ENCODE results near the gene NGEF. TPM values are rescaled to one million over a fixed set of nuclear protein-coding genes. Genes with fewer than 3 reads are reported as not detected.

Gene NGEF
- total RNA-seq, 1 experiment from 2014 or later, result 71.3 TPM

DNA sequence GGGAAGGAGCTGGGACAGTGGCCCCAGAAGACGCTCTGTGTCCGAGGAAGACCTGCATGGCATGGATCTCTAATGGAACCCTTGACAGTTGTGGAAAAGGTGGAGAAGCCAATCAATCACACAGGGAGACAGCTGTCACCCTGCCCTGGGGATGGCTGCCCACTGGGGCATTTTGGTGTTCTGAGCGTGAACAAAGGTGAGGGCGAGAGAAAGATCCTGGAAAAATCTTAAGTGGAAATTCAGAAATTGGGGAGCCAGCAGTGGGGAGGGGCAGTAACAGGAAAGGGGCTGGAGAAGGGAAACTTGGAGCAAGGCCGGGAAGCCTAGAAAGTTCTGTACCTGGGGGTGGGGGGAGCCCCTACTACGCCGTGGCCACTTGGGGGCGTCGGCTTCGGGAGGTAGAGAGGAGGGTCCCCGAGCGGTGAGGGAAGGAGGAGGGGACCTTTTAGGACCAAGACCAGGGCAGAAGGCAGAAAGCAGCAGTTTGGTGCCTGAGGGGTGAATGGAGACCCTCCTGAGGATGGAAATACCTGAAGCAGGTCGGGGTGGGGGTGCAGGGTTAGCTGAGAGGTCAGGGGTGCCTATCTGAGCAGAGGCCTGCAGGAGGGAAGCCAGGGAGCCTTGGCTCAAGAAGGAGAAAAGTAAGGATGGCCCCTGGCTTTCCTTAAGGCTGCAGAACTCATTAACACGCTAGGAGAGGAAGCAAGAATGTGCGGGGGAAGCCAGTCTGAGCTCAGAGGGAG is 30.0 kb downstream of the NGEF start:
- CTCF ChIA-PET, result no interaction called here
- no peak overlapping the region for H3K4me2 ChIP-seq (ENCODE audit: low read length)
- POLR2A ChIA-PET (ENCODE audit: unreplicated experiment), result no interaction called here
- H3K79me2 ChIP-seq (ENCODE audit: low read length), result no peaks in the 10 kb centered on the region
- no peak overlapping the region for H3K27ac ChIP-seq (ENCODE audit: low read length)
- TF ChIP-seq EZH2 (IDR thresholded peaks at IDR 0.05; ENCODE audit: low read length, unreplicated experiment), result no peak
- peak; percentile 20; the same call in 1 of the 2 replicates for TF ChIP-seq CTCF (conservative IDR thresholded peaks at IDR 0.05; ENCODE audit: low read depth, low read length)
- no peaks in the 10 kb centered on the region for H4K20me1 ChIP-seq (ENCODE audit: low read length)
- no peaks in the 10 kb centered on the region for H3K9me3 ChIP-seq (ENCODE audit: low read length)
- no TSS peak for BruUV-seq (replicated peaks)
- H2AFZ ChIP-seq (ENCODE audit: low read length), result no peak overlapping the region
- DNase-seq, result no peak
- intact Hi-C loops (cut with micrococcal nuclease), result no loop called here
- H3K9me2 ChIP-seq (replicated peaks; ENCODE audit: low read length), result no peaks in the 10 kb centered on the region
- no peaks in the 10 kb centered on the region for H3K27me3 ChIP-seq (ENCODE audit: low read length)
- no peak overlapping the region for H3K9ac ChIP-seq (ENCODE audit: low read length)
- no peak for ATAC-seq
- H3F3A ChIP-seq (ENCODE audit: low read length, unreplicated experiment), result peaks cover 7% of the 10 kb centered on the region
- H3K36me3 ChIP-seq (ENCODE audit: low read depth, low read length), result no peaks in the 10 kb centered on the region
- no peak overlapping the region for H3K4me3 ChIP-seq (ENCODE audit: low read length)
- H3K4me1 ChIP-seq (ENCODE audit: insufficient read depth, low read length), result peaks cover 46% of the 10 kb centered on the region

DNA sequence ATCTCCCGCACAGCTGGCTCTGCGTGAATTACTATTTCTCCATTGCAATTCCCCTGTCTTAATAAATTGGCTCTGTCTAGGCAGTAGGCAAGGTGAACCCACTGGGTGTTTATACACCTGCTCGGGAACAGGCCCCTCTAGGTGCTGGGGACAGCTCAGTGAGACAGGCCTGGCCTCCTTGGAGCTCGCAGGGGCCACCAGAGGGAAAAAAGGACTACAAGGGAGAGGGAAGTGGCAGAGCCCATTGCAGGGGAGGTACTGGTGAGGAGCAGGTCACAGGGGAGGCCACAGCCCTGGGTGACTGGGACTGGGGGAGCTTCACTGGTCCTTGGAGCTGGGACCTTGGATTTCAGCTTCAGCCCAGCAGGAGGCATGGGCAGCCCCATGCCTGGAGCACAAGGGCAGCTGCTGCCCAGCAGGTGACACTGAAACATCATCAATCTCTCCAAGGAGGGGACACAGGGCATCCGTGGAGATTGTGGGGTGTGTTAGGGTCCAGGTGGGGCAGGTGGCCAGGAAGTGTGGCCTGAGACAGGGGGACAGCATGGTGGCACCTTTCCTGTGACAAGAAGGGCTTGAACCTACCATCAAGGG is 31.2 kb downstream of the NGEF start:
- peak; percentile 27 for DNase-seq
- CTCF ChIA-PET, result interaction anchor here (1.2 kb wide), 2 partner anchors 47 to 270 kb away, joined by 5 to 8 read pairs; partner anchors contain the start of gene ATG16L1
- H3K4me2 ChIP-seq (ENCODE audit: low read length), result peak overlapping the region; percentile 65

More for the DNA sequence above, 31.2 kb downstream of the NGEF start:
- TF ChIP-seq CTCF (conservative IDR thresholded peaks at IDR 0.05; ENCODE audit: low read depth, low read length) (peak; percentile 50), EZH2 (IDR thresholded peaks at IDR 0.05; ENCODE audit: low read length, unreplicated experiment) (no peak)
- BruUV-seq (replicated peaks), result no TSS peak
- POLR2A ChIA-PET (ENCODE audit: unreplicated experiment), result interaction anchor here (0.7 kb wide), 1 partner anchor 50 kb away, joined by 4 read pairs; no protein-coding TSS in a partner anchor
- no peaks in the 10 kb centered on the region for H3K36me3 ChIP-seq (ENCODE audit: low read depth, low read length)
- no peaks in the 10 kb centered on the region for H3F3A ChIP-seq (ENCODE audit: low read length, unreplicated experiment)
- no peak for ATAC-seq
- no peaks in the 10 kb centered on the region for H3K79me2 ChIP-seq (ENCODE audit: low read length)
- H4K20me1 ChIP-seq (ENCODE audit: low read length), result no peaks in the 10 kb centered on the region
- H2AFZ ChIP-seq (ENCODE audit: low read length), result no peak overlapping the region
- no peaks in the 10 kb centered on the region for H3K9me2 ChIP-seq (replicated peaks; ENCODE audit: low read length)
- H3K9ac ChIP-seq (ENCODE audit: low read length), result peak overlapping the region; percentile 22; the same call in 1 of the 2 replicates
- no peak overlapping the region for H3K4me3 ChIP-seq (ENCODE audit: low read length)
- peak overlapping the region; percentile 90 for H3K27ac ChIP-seq (ENCODE audit: low read length)
- no peaks in the 10 kb centered on the region for H3K27me3 ChIP-seq (ENCODE audit: low read length)
- H3K9me3 ChIP-seq (ENCODE audit: low read length), result no peaks in the 10 kb centered on the region
- intact Hi-C loops (cut with micrococcal nuclease), result loop anchor here (2.0 kb wide), 2 partner anchors 67 to 269 kb away; partner anchors contain the start of gene ATG16L1
- peaks cover 36% of the 10 kb centered on the region for H3K4me1 ChIP-seq (ENCODE audit: insufficient read depth, low read length)
